Measurements from ENCODE around the gene CLCN5.

Gene CLCN5

DNA sequence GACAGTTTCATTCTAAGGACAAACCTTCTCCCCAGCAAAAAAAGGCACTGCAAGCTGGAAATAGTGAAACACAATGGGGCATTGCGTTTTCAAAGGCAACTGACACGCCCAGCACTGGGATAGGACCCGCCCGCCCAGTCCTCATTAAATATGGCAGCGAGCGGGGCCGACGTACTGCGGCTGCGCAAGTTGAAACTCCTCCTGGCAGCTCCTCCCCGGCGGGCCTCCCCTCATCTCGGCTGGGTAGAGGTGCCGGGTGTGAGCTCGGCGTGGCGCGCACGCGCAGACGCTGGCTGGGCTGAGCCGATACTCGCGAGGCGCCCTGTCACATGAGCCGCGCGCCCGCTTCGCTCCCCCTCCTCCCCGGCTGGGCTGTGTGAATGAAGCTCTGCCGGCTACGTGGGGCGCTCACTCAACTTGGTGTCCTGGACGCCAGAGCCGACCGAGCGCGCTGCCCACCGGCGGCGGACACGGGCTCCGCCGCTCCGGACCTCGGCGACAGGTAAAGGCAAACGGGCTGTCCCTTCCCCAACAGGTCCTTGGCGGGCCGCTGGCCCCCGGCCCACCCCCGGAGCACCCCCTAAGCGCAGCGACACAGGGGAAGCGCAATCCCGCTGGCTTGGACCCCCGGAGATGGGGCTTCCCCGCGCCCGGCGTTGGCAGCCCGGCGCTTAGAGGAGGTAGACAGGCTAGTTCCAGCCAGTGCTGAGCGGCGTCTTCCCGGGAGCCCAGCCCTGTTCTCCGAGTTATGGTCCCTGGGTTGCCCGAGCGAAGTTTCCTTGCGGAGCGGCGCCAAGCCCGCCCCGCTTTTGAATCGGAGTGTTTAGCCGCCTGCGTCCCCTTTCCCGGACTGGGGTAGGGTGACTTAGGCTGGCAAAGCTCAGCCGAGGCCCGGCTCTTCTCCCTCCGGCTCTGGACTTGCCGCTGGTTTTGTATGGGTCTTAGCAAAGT, at the start of gene CLCN5:
TSS of gene CLCN5 (plus strand) at position 306 of the 951 bp plus-strand sequence. CDS start 2,703 bp downstream, outside the sequence.
- peak; percentile 90 for DNase-seq (ENCODE audit: low read depth in 2 of 2)

DNA sequence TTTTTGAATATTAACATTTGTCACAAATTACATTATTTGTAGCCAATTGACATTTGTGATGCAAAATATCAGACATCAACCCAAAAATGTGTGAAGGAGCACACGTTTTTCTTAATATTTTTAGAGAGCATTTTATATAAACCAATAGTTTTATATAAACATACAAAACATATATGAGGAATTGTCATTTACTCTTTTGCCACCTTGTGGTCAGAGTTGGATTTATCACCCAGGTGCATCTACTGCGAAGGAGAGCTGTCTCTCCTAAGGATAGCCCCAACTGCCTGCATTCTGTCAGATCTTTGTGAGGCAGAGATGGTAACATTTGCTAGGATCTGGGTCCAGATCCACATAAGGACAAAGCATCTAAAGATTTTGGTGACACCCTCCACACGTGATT, 45.6 kb upstream of the CLCN5 start:
- DNase-seq (ENCODE audit: low read depth in 2 of 2): no peak

DNA sequence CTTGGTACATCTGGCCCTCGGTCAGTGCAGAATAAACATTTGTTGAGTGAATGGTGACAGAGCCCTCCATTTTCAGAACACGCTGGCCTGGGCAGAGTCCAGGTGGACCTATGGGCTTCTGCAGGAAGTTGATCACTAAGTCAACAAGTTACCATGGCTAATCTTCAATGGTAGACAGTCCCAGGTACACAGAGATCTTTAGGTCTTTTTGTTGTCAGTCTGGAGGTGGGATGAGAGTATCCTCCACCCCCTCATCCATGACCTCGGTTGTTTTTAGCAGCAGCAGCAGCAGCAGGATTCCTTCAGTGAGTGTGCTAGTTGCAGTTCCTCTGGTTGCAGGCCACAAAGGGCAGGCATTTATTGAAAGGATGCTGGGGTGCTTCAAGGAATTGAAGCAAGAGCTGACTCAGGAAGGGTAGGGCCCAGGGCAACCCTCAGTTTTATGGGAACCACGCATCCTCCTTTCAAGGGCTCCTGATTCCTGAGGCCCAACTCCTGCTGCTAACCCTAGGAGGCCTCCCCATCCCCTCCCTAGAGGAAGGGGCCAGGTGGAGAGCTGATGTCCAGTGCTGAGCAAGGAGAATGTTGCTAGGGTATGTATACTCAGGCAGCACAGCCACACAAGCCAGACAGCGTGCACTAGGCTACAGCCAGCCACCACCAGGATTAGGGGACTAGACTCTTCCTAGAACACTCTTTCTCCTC, 44.8 kb upstream of the CLCN5 start:
- no peak for DNase-seq (ENCODE audit: low read depth in 2 of 2)

DNA sequence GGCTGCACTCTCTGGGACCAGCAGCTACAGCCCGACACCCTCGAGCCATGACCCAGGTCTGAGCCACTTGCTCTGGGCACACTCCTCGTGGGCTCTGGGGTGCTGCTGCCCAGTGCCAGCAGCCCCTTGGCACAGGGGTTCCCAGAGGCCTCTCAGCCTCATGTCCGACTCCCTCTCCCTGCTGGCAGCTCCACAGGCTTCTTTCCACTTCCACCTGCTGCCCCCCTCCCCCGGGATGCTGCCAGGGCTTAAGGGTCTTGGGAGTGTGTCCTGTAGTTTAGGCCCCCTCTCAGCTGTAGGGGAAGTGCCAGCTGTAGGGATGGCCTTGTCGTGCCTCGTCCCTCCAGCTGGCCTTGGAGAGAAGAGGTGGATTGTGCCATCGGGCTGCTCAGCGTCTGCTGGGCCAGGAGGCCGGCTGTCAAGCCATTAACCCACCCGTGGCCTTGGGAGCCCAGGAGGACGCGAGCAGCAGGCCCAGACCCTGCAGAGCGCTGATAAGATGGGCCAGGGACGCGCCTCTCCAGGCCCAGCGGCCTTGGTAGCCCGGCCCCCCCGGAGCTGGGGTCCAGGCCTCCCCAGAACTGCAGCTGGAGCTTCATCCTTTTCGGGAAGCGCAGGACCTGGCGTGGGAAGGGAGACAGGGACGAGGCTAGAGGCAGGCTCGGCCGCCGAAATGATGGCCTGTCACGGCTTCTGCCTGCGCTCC, 44.1 kb upstream of the CLCN5 start:
- no peak for DNase-seq (ENCODE audit: low read depth in 2 of 2)

DNA sequence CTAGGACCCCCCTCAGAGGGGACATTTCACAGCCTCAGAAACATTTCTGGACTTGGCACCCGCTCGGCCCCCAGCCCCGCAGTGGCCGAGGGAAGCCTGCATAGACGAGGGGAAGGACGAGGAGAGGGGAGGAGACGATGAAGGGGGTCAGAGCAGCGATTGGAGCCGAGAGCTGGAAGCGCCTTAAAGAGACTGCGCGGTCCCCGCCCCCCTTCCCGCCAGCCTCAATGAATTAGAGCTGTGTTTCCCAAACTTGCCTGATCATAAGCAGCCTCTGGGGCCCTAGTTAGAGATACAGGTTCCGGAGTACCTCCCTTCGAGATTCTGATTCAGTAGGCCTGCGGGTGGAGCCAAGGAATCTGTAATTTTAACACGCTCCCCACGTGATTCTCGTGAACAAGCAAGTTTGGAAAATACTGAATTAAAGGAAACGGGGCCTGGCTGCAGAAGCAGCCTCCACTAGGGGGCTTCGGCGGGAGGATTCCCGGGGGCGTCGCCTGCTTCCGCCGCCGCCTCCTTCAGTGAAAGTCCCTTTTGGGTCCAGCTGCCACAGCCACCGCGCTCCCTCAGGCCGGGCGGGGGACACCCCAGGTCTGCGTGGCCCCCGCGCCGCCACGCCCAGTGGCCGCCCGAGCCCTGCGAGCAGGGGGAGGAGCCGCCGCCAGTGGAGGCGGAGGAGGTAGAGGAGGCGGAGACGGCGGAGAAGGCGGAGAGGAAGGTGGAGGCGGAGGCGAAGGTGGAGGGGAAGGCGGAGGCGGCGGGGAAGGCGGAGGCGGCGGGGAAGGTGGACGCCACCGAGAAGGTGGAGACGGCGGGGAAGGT, 43.4 kb upstream of the CLCN5 start, which contains the start of gene USP27X:
TSS of gene USP27X (plus strand) at position 651 of the 822 bp plus-strand sequence. CDS start 824 bp downstream, outside the sequence.
- DNase-seq (ENCODE audit: low read depth in 2 of 2): peak; percentile 53 to 58

DNA sequence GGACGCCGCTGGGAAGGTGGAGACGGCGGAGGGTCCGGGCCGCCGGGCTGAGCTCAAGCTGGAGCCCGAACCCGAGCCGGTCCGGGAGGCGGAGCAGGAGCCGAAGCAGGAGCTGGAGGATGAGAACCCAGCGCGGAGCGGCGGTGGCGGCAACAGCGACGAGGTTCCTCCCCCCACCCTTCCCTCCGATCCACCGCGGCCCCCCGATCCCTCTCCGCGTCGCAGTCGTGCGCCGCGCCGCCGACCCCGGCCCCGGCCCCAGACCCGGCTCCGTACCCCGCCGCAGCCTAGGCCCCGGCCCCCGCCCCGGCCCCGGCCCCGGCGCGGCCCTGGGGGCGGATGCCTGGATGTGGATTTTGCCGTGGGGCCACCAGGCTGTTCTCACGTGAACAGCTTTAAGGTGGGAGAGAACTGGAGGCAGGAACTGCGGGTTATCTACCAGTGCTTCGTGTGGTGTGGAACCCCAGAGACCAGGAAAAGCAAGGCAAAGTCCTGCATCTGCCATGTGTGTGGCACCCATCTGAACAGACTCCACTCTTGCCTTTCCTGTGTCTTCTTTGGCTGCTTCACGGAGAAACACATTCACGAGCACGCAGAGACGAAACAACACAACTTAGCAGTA, 42.6 kb upstream of the CLCN5 start:
- DNase-seq (ENCODE audit: low read depth in 2 of 2): no peak

DNA sequence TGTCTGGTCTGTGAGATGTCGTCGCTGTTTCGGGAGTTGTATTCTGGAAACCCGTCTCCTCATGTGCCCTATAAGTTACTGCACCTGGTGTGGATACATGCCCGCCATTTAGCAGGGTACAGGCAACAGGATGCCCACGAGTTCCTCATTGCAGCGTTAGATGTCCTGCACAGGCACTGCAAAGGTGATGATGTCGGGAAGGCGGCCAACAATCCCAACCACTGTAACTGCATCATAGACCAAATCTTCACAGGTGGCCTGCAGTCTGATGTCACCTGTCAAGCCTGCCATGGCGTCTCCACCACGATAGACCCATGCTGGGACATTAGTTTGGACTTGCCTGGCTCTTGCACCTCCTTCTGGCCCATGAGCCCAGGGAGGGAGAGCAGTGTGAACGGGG, 41.7 kb upstream of the CLCN5 start:
- DNase-seq (ENCODE audit: low read depth in 2 of 2): no peak

DNA sequence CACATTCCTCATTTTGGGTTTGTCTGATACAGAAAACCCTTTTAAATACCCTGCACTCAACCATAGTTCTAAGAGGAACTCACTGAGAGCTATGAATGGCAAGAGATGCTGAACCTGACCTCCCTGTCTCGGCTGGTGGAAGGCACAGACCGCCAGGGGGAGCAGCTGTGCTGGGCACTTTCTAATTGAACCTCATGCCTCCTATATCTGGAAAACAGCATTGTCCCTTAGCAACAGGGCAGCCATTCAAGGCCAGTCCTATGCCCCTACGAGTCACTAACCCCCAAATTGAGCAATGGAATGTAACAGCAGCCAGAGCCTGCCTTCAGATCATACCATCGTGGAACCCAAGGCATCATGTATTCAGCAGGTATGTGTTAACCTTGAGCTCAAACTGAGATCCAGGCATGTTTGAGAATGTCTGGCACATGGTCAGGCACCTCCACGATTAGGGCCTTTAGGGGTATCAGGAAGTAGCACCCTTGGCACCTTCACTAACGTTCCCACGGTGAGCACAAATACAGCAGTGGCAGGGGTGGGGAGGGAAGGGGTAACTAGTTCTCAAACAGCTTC, 38.0 kb upstream of the CLCN5 start:
- DNase-seq (ENCODE audit: low read depth in 2 of 2): peak; percentile 17 to 27

DNA sequence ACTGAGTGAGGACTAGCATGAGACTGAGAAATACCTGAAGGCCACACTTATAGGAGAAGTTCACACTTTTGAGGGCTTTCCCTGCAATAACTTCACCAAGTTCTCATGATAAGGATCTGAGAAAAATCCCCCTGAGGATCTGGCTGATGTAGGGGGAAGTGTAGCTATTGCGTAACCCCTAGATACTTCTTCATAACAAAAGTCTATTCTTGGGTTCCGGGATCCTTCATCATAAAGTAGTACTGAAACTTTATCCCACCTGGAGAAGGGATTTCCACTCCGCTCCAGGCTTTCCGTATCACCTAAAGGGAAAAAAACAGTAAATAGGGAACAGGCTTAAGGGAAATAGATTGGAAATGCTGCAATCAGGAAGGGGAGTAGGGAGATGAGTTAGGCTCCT, 29.9 kb upstream of the CLCN5 start:
- DNase-seq (ENCODE audit: low read depth in 2 of 2): no peak

DNA sequence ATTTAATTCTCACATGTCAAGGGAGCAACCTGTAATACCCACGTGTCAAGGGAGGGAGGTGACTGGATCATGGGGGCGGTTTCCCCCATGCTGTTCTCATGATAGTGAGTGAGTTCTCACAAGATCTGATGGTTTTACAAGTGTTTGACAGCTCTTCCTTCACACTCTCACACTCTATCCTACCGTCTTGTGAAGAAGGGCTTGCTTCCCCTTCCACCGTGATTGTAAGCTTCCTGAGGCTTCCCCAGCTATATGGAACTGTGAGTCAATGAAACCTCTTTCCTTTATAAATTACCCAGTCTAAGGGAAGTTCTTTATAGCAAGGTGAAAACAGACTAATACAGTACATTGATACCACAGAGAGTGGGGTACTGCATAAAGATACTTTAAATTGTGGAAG, 25.4 kb upstream of the CLCN5 start:
- no peak for DNase-seq (ENCODE audit: low read depth in 2 of 2)

DNA sequence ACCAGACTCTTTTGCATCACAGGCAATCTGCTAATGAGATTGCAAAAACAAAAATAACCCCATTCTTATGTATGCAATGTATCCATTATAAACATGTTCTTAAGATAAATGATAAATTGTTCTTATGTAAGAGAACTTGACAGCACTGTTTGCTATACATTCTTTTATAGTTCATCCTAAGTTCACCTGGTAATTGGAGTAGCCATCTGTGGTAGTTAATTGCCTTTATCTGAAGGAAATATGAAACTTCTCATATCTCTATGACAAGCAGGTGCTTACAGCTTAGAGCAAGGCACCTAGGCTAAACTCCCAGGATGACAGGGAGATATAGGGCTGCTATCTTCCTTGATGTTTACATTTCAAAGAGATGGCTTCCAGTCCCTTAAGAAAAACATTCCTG, 21.3 kb upstream of the CLCN5 start:
- DNase-seq (ENCODE audit: low read depth in 2 of 2): no peak

DNA sequence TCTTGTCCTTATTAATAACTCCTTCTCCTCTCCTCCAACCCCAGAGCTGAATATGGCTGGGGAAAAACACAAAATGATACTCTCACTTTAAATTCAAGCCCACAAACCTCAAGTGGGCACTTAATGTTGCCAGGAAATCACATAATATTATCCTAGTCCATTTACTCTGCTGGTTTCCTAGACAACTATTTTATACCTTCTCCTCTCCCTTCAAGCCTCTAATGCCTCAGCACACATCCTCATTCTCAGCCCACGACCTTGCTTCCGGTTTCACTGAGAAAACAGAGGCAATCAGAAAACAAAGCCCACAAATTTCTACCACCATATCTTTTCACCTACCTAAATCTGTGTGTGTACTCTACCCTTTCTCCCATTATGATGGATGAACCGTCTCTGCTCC, 12.1 kb upstream of the CLCN5 start:
- DNase-seq (ENCODE audit: low read depth in 2 of 2): no peak

DNA sequence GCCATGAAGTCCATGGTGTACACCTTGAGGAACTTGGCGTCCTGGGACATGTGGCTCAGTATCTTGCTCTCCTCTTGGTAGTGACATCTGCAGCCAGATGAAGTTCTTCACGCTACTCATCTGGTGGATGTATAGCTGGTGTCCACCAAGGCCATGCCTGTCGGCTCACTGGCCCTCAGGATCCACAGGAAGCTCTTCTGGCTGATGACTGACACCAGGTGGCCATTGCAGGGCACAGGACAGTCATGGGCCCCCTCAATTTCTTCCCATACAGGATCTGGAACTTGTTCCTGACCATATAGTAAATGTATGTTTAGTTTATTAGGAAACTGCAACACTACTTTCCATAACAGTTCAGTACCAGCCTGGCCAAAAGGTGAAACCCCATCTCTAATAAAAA, 10.3 kb upstream of the CLCN5 start:
- no peak for DNase-seq (ENCODE audit: low read depth in 2 of 2)

DNA sequence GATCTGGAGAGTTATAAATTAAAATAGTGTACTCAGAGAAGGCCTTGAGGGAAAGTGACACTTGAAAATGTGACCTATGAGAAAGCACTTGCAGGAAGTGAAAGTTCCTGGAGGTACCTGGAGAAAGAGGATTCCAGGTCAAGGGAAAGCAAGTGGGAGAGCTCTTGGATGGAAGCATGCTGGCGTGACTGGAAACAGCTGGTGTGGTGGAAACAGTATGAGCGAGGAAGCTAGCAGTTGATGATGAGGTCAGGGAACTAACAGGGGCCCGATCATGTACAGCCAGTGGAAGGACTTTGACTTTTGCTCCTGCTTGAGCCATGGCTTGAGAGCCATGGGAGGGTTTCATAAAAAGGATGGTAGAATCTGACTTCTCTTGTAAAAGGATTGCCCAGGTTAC, 9.5 kb upstream of the CLCN5 start:
- no peak for DNase-seq (ENCODE audit: low read depth in 2 of 2)

DNA sequence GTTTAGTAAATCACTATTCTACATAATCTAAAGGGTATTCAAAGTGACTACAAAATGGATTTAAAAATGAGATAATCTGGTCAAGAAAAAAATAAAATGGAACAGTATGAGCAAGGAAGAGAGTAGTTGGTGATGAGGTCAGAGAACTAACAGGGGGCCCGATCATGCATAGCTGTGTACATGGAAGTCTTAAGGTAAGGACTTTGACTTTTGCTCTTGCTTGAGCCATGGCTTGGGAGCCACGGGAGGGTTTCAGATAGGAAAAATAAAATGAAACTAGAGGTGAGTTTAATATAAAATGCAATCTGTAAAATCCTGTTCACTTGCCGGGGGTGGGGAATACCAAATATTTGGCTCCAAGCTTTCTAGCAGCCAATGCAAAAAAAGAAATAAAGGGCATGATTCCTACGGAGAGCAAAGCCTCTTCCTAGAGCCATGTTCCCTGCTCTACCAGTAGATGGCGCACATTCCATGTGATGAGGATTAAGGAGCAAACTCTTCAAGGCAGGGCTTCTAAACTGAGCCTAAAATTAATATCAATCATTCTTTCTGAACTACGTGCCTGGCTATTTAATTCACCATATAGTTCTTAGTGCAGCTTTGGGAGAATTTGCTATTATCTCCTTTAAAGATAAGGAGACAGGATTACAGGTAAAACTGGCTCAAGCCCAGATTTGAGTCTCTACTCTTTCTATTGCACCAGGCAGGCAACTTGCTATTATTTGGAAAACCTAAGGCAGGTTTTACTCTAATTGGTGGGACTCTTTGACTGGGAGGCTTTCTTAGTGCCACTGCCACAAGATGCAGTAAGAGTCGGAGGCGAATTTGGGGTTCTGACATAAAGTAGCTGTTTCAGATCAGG, 6.8 kb upstream of the CLCN5 start:
- no peak for DNase-seq (ENCODE audit: low read depth in 2 of 2)

DNA sequence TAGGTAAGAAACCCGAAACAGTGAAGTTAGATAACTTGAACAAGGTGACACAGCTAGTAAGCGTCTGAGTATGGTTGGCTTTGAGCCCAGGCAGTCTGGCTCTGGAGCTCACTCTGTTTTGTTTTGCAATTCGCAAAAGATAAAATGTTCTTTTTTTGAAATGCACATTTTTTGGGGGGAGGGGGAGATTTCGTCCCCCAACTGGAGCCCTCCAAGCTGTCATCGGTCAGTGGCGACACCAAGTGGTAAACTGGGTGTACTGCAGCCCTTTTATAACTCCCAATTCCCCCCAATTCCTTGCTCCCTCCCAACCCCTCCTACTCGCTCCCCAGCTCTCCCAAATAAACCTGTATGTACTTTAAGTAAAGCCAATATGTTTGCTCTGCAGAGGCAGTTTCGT, 2.8 kb upstream of the CLCN5 start:
- no peak for DNase-seq (ENCODE audit: low read depth in 2 of 2)

DNA sequence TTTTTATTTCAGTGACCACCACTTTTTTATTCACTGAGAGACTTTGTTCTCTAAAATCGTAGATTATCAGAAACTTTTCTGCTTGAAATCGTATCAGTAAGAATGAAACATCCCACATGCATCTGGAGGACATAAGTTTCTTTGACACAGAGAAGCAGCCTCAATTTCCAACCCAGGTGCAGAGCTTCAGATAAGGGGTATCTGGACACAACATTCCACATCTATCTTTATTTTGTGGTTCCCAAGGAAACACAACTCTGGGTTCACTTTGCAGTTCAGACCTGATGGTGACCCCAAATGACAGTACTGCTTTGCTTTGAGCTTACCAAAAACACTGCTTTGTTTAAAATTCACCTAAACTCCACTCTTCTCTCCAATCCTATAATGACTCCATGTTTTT, 1.3 kb upstream of the CLCN5 start:
- DNase-seq (ENCODE audit: low read depth in 2 of 2): no peak

DNA sequence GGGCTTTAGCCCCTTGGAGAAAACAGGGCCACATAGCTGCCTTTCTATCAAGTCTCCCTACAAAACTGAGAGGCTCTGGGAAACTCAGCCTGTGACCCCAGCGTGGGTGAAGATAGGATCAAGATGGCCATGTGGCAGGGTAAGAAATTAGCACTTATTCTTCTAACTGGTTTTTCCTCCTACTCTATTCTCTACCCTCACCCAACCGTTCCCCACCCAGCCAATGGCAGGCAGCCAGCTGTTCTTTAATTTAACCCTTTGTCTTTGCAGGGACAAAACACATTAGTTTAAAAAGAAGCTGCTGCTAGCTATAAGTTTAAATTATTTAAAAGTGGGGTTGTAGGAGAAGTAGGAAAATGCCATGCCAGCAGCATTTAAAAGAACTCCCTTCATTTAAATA, 2.8 kb downstream of the CLCN5 start:
- no peak for DNase-seq (ENCODE audit: low read depth in 2 of 2)

DNA sequence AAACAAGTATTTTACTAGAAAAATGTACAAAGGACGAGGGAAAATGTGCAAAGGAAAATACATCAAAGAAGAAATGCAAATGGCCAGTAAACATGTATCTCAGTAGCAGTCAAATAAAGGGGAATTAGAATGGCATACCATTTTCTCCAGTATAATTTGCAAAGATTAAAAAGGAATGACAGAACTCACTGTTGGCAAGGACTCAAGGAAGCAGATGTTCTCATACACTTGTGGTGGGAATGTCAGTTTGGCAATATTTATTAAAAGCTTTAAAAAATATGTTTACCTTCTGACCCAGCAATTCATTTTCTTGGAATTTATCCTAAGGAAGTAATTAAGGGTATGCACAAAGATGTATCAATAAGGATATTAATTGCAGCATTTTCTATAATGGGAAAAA, 7.6 kb downstream of the CLCN5 start:
- DNase-seq (ENCODE audit: low read depth in 2 of 2): no peak

DNA sequence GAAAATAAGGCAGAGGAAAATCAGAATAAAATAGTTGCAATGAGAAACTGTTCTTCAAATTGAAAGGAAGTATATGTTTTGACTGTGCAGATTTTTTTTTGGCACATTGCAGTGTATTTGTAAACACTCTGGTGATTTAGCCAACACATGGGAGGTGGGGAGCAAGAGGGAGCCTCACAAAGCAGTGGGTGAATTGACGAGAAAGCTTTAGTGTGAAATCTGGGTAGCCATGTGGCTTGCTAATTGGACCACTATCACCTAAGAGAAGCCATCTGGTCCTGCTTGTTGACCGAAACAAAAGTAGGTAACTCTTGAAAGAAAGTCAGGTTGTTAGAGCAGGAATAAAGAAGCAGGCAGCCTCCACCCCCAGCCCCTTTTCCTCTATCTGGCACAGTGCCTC, 10.4 kb downstream of the CLCN5 start:
- no peak for DNase-seq (ENCODE audit: low read depth in 2 of 2)

Data from stimulated activated CD8-positive, alpha-beta memory T cell treated with anti-CD3 and anti-CD28 coated beads, Interleukin-15, amount 100 ng/mL, for 48 hours (primary cell).